BLaER1 treated with 17β-estradiol and CSF1 and Interleukin-3, amounts not matched to agents 10 nM and 100 nM (cell line): ENCODE data around the gene MAP9.
A peak's percentile ranks its signal among the peaks of the same experiment; 100 is the strongest.

Source experiments
- H3K27ac ChIP-seq, 11 experiments: shearing (Covaris generic); formaldehyde crosslinking; 2 replicates each; pipeline ENCODE4 v1.8.1; 2022
- H3K27me3 ChIP-seq, 11 experiments: shearing (Covaris generic); formaldehyde crosslinking; 2 replicates each; pipeline ENCODE4 v1.8.1; 2022
- H3K36me3 ChIP-seq, 11 experiments: shearing (Covaris generic); formaldehyde crosslinking; 2 replicates each; pipeline ENCODE4 v1.8.1; 2022
- H3K4me1 ChIP-seq, 10 experiments: shearing (Covaris generic); formaldehyde crosslinking; 2 replicates each; pipeline ENCODE4 v1.8.1; 2022
- H3K4me2 ChIP-seq, 11 experiments: shearing (Covaris generic); formaldehyde crosslinking; 2 replicates each; pipeline ENCODE4 v1.8.1; 2022
- H3K4me3 ChIP-seq, 10 experiments: shearing (Covaris generic); formaldehyde crosslinking; 2 replicates each; pipeline ENCODE4 v1.8.1; 2022
- H3K9ac ChIP-seq, 11 experiments: shearing (Covaris generic); formaldehyde crosslinking; 2 replicates each; pipeline ENCODE4 v1.8.1; 2022
- H3K9me3 ChIP-seq, 11 experiments: shearing (Covaris generic); formaldehyde crosslinking; replicated peaks in 1 of 11; 2 replicates each; pipeline ENCODE4 v1.8.1; 2022
- H4K20me1 ChIP-seq, 11 experiments: shearing (Covaris generic); formaldehyde crosslinking; 2 replicates each; pipeline ENCODE4 v1.8.1; 2022
- Cebpa-rat ChIP-seq, 11 experiments: shearing (Covaris generic); IDR thresholded peaks; 2 replicates each; pipeline ENCODE4 v1.8.1; 2022

Gene MAP9

GRCh38 chr4:155403886-155404285 is 27.1 kb upstream of the MAP9 start:
- Histone ChIP-seq H3K4me2 (no peak overlapping the region), H3K27ac (no peak overlapping the region), H3K9me3 (no peaks in the 10 kb centered on the region), H3K4me3 (no peak overlapping the region), H3K4me1 (no peaks in the 10 kb centered on the region), H4K20me1 (no peaks in the 10 kb centered on the region), H3K36me3 (no peaks in the 10 kb centered on the region), H3K9ac (no peak overlapping the region), H3K27me3 (no peaks in the 10 kb centered on the region)
- TF ChIP-seq Cebpa-rat (IDR thresholded peaks at IDR 0.05): no peak

GRCh38 chr4:155402941-155403340 is 26.2 kb upstream of the MAP9 start:
- no peak overlapping the region for H3K4me2 ChIP-seq
- H4K20me1 ChIP-seq: no peaks in the 10 kb centered on the region
- no peaks in the 10 kb centered on the region for H3K9me3 ChIP-seq
- no peaks in the 10 kb centered on the region for H3K36me3 ChIP-seq
- no peak overlapping the region for H3K27ac ChIP-seq
- no peaks in the 10 kb centered on the region for H3K4me1 ChIP-seq
- no peak for TF ChIP-seq Cebpa-rat (IDR thresholded peaks at IDR 0.05)
- no peak overlapping the region for H3K9ac ChIP-seq
- no peaks in the 10 kb centered on the region for H3K27me3 ChIP-seq
- H3K4me3 ChIP-seq: no peak overlapping the region

- H3K27ac ChIP-seq: no peak overlapping the region
- no peak for TF ChIP-seq Cebpa-rat (IDR thresholded peaks at IDR 0.05)
Measured at GRCh38 chr4:155400893-155401292, 24.1 kb upstream of the MAP9 start.

GRCh38 chr4:155399974-155400697 is 23.4 kb upstream of the MAP9 start:
- Histone ChIP-seq H3K9ac (no peak overlapping the region), H3K27me3 (no peaks in the 10 kb centered on the region), H3K4me1 (no peaks in the 10 kb centered on the region), H4K20me1 (no peaks in the 10 kb centered on the region), H3K4me2 (no peak overlapping the region), H3K36me3 (no peaks in the 10 kb centered on the region), H3K9me3 (no peaks in the 10 kb centered on the region), H3K27ac (no peak overlapping the region), H3K4me3 (no peak overlapping the region)
- no peak for TF ChIP-seq Cebpa-rat (IDR thresholded peaks at IDR 0.05)

More at GRCh38 chr4:155400893-155401292, 24.1 kb upstream of the MAP9 start:
- Histone ChIP-seq H3K27me3 (no peaks in the 10 kb centered on the region), H3K4me1 (no peaks in the 10 kb centered on the region), H4K20me1 (no peaks in the 10 kb centered on the region), H3K36me3 (no peaks in the 10 kb centered on the region), H3K9me3 (no peaks in the 10 kb centered on the region), H3K9ac (no peak overlapping the region), H3K4me2 (no peak overlapping the region), H3K4me3 (no peak overlapping the region)

GRCh38 chr4:155392481-155393184 is 15.9 kb upstream of the MAP9 start:
- Histone ChIP-seq H3K9me3 (no peaks in the 10 kb centered on the region), H3K4me2 (peak overlapping the region in 1 of 11 experiments; percentile 3; a peak in 2 of 22 replicates), H3K4me3 (no peak overlapping the region), H3K27ac (no peak overlapping the region), H3K27me3 (no peaks in the 10 kb centered on the region), H3K9ac (no peak overlapping the region), H4K20me1 (no peaks in the 10 kb centered on the region), H3K4me1 (peaks cover 0 to 8% (median 0%) of the 10 kb centered on the region in 10 experiments; a peak in 4 of 20 replicates), H3K36me3 (no peaks in the 10 kb centered on the region)
- TF ChIP-seq Cebpa-rat (IDR thresholded peaks at IDR 0.05): no peak

- Histone ChIP-seq H3K36me3 (no peaks in the 10 kb centered on the region), H3K27me3 (no peaks in the 10 kb centered on the region), H3K4me3 (no peak overlapping the region), H3K9ac (no peak overlapping the region), H3K4me2 (no peak overlapping the region), H4K20me1 (no peaks in the 10 kb centered on the region), H3K4me1 (peaks cover 0 to 8% (median 0%) of the 10 kb centered on the region in 10 experiments; a peak in 4 of 20 replicates), H3K9me3 (no peaks in the 10 kb centered on the region), H3K27ac (no peak overlapping the region)
- TF ChIP-seq Cebpa-rat (IDR thresholded peaks at IDR 0.05): no peak
Measured at GRCh38 chr4:155391932-155392331, 15.2 kb upstream of the MAP9 start.

- Histone ChIP-seq H3K36me3 (no peaks in the 10 kb centered on the region), H3K9ac (no peak overlapping the region), H3K9me3 (no peaks in the 10 kb centered on the region), H3K4me3 (no peak overlapping the region), H3K27ac (no peak overlapping the region), H3K27me3 (no peaks in the 10 kb centered on the region), H3K4me1 (peaks cover 0 to 8% (median 0%) of the 10 kb centered on the region in 10 experiments; a peak in 4 of 20 replicates), H4K20me1 (no peaks in the 10 kb centered on the region), H3K4me2 (no peak overlapping the region)
- no peak for TF ChIP-seq Cebpa-rat (IDR thresholded peaks at IDR 0.05)
Measured at GRCh38 chr4:155388162-155388561, 11.4 kb upstream of the MAP9 start.

- Histone ChIP-seq H3K27ac (no peak overlapping the region), H4K20me1 (no peaks in the 10 kb centered on the region), H3K4me2 (no peak overlapping the region), H3K4me3 (no peak overlapping the region), H3K4me1 (no peaks in the 10 kb centered on the region), H3K36me3 (no peaks in the 10 kb centered on the region), H3K27me3 (no peaks in the 10 kb centered on the region), H3K9ac (no peak overlapping the region), H3K9me3 (no peaks in the 10 kb centered on the region)
- no peak for TF ChIP-seq Cebpa-rat (IDR thresholded peaks at IDR 0.05)
Measured at GRCh38 chr4:155383541-155383940, 6.8 kb upstream of the MAP9 start.

- no peak overlapping the region for H3K9ac ChIP-seq
- 0 out of 20 replicates have a peak overlapping the region, but pooled peaks of 1 of the 10 experiments have one; percentile 69 for H3K4me3 ChIP-seq
- no peaks in the 10 kb centered on the region for H3K27me3 ChIP-seq
- peaks cover 0 to 10% (median 5%) of the 10 kb centered on the region in 11 experiments; a peak in 10 of 22 replicates for H3K9me3 ChIP-seq
- no peak for TF ChIP-seq Cebpa-rat (IDR thresholded peaks at IDR 0.05)
- H3K4me1 ChIP-seq: peaks cover 0 to 7% (median 0%) of the 10 kb centered on the region in 10 experiments; a peak in 2 of 20 replicates
- H3K4me2 ChIP-seq: no peak overlapping the region
- no peak overlapping the region for H3K27ac ChIP-seq
- no peaks in the 10 kb centered on the region for H3K36me3 ChIP-seq
- H4K20me1 ChIP-seq: no peaks in the 10 kb centered on the region
Measured at GRCh38 chr4:155377276-155377675, 511 bp upstream of the MAP9 start.
